Hepatocyte (in vitro differentiated cells): ENCODE data around the gene INPP4B.

Source experiments
- EZH2 ChIP-seq: fragments of 200-600 bp; sonication (generic); IDR thresholded peaks from 2 replicates; pipeline ENCODE4 v1.6.1; 2016; ENCODE audit warnings: antibody characterized with exemption, mild to moderate bottlenecking, borderline replicate concordance
- TF ChIP-seq, protein P1 (sequence below): fragments of 200-600 bp; sonication (generic); IDR thresholded peaks from 2 replicates; pipeline ENCODE4 v1.5.1; 2016; ENCODE audit warnings: antibody characterized with exemption, mild to moderate bottlenecking; ENCODE audit not compliant: poor library complexity

DNA sequence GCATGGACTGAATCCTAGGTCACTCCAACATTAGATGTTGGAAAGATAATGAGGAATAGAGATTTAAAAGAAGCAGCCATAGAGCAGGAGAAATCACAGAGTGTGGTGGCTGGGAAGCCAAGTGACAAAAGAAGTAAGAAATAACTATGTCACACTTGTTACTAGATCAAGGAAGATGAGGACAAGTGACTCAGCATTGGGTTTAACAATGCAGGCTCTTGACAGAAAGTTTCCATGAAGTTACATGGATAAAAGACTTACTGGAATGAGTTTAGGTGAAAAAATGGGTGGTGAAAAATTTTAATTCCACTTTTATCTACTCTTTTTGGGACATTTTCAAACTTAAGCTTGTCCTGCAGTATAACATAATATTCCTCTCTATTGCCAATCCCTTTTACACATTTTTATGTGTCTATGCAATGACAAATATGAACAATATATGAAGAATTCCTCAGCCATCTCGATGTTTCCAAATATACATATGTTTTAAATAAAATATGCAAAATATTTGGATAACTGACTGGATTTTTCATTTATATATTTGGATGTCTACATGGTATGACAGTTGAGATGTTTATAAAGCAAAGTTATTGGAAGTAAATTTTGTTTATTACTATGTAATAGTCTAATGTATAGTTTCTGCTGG lies 747.1 kb downstream of the INPP4B start:
- TF ChIP-seq, protein P1, sequence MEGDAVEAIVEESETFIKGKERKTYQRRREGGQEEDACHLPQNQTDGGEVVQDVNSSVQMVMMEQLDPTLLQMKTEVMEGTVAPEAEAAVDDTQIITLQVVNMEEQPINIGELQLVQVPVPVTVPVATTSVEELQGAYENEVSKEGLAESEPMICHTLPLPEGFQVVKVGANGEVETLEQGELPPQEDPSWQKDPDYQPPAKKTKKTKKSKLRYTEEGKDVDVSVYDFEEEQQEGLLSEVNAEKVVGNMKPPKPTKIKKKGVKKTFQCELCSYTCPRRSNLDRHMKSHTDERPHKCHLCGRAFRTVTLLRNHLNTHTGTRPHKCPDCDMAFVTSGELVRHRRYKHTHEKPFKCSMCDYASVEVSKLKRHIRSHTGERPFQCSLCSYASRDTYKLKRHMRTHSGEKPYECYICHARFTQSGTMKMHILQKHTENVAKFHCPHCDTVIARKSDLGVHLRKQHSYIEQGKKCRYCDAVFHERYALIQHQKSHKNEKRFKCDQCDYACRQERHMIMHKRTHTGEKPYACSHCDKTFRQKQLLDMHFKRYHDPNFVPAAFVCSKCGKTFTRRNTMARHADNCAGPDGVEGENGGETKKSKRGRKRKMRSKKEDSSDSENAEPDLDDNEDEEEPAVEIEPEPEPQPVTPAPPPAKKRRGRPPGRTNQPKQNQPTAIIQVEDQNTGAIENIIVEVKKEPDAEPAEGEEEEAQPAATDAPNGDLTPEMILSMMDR = no peak
- TF ChIP-seq EZH2 = no peak
